Transverse colon (tissue), 4 donors: ENCODE measurements around the gene MPND. TPM values are rescaled to one million over a fixed set of nuclear protein-coding genes. Genes with fewer than 3 reads are reported as not detected.

ENCODE experiments used
- DNase-seq: peaks from one replicate; pipeline ENCODE4 v3.0.0-alpha.2; 2019
- H3K27ac ChIP-seq, 4 donors: fragments of 200-600 bp; sonication (generic); 2 replicates each; pipeline ENCODE4 v1.5.1; 2016 to 2018; ENCODE audit warnings: inconsistent platforms in 4 of 4
- H3K27me3 ChIP-seq: fragments of 200-600 bp; sonication (generic); 2 replicates; pipeline ENCODE4 v1.5.1; 2017; ENCODE audit warnings: inconsistent platforms
- H3K36me3 ChIP-seq, 4 donors: fragments of 200-600 bp; sonication (generic); 2 replicates each; pipeline ENCODE4 v1.5.1; 2017 to 2019; ENCODE audit warnings: inconsistent platforms in 4 of 4
- H3K4me1 ChIP-seq, 4 donors: fragments of 200-600 bp; sonication (generic); 2 replicates each; pipeline ENCODE4 v1.5.1; 2017 to 2020; ENCODE audit warnings: inconsistent platforms in 4 of 4
- H3K4me3 ChIP-seq, 4 donors: fragments of 200-600 bp; sonication (generic); 1 replicate in 1 of 4; 2 replicates in 3 of 4; pipeline versions ENCODE4 v1.5.1 to v1.6.1; 2017 to 2019; ENCODE audit warnings: inconsistent platforms in 4 of 4
- H3K9me3 ChIP-seq, 2 donors: fragments of 200-600 bp; sonication (generic); 2 replicates each; pipeline ENCODE4 v1.5.1; 2017 to 2019; ENCODE audit warnings: inconsistent platforms in 2 of 2
- EP300 ChIP-seq: sonication (generic); formaldehyde crosslinking; IDR thresholded peaks from one replicate; pipeline ENCODE4 v1.6.1; 2017; ENCODE audit warnings: antibody characterized with exemption, low read depth
- POLR2A ChIP-seq: fragments of 450-650 bp; IDR thresholded peaks from one replicate; pipeline ENCODE4 v1.6.1; 2016; ENCODE audit warnings: antibody characterized with exemption, mild to moderate bottlenecking, moderate library complexity
- POLR2AphosphoS5 ChIP-seq, 3 donors: sonication (generic); formaldehyde crosslinking; IDR thresholded peaks; one replicate each; pipeline ENCODE4 v1.6.1; 2016; ENCODE audit warnings: antibody characterized with exemption in 3 of 3
- WGBS, 2 donors: methylation state at CpG; one replicate each; pipeline ENCODE4 v1.1.5; 2018; ENCODE audit warnings: low coverage in 1 of 2; 5-methylcytosine and 5-hydroxymethylcytosine counted together
- in situ Hi-C, 4 donors: fragments of 200-750 bp; cut with MboI; loops; one replicate each; pipeline versions ENCODE4 v1.15.0 to v1.15.1; 2017; ENCODE audit warnings: low sequenced_read_pairs in 3 of 4, low pct_ligation_motif_present in 1 of 4, low pct_unique_long_range_greater_than_20kb in 1 of 4
- intact Hi-C: fragments of 100-400 bp; cut with DNase I; formaldehyde crosslinking; loops from one replicate; pipeline ENCODE4 v1.15.1; 2023; ENCODE audit warnings: low total_unique reads
- total RNA-seq, 4 donors: library from RNA; depleted of rRNA; stranded (reverse); fragments of >200 nt; gene quantifications; one replicate each; pipeline ENCODE4 v1.1.0, GENCODE V29; 2016
- TF ChIP-seq, protein P1 (sequence below), 5 experiments: fragments of 200-600 bp in 3 of 5; fragments of 450-650 bp in 2 of 5; sonication (generic) in 3 of 5; IDR thresholded peaks; 1 replicate in 2 of 5; 2 replicates in 3 of 5; pipeline ENCODE4 v1.5.1; 2016 to 2017; ENCODE audit warnings: antibody characterized with exemption in 5 of 5, inconsistent platforms in 3 of 5, mild to moderate bottlenecking in 2 of 5, moderate library complexity in 1 of 5

Gene MPND
- total RNA-seq, 4 donors from 2014 or later, result 16.5 to 96.5 (median 33.7) TPM

DNA sequence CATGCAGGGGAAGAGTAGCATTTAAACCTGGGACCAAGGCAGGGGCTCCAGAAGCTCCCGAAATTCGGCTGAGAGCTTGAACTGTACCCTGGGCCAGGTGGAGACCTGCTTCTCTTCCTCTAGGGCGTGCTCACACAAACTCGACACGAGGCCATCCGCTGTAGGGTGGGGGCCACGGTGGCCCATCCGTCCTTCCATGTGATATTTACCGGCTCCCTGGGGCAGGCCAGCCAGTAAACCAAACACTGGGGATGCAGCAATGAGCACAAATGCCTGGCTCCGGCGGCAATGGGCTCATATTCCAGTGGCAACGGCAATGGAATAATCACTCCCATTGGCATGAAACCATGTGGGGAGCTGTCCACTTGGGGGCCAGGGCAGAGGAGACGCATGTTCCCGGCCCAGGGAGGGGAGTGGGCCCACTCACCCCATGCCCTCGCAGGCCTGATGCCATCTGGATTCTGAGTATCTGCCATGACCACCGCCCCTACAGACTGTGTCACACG lies 46.2 kb downstream of the MPND start:
- TF ChIP-seq EP300, result no peak
- intact Hi-C loops, result no loop called here
- no peak for DNase-seq
- no peaks in the 10 kb centered on the region for H3K9me3 ChIP-seq
- H3K36me3 ChIP-seq, result peaks cover 0 to 6% (median 0%) of the 10 kb centered on the region in 4 donors
- in situ Hi-C loops, result no loop called here
- no peak overlapping the region for H3K4me3 ChIP-seq
- H3K27ac ChIP-seq, result peak overlapping the region; percentile 64 to 76 (median 70)
- no peaks in the 10 kb centered on the region for H3K27me3 ChIP-seq
- WGBS, 2 donors, result 71% methylated on average over 17 of the region's 17 CpGs; no CpG with 5 or more reads in 1 of the 2 donors
- H3K4me1 ChIP-seq, result peaks cover 23 to 66% (median 41%) of the 10 kb centered on the region in 4 donors

DNA sequence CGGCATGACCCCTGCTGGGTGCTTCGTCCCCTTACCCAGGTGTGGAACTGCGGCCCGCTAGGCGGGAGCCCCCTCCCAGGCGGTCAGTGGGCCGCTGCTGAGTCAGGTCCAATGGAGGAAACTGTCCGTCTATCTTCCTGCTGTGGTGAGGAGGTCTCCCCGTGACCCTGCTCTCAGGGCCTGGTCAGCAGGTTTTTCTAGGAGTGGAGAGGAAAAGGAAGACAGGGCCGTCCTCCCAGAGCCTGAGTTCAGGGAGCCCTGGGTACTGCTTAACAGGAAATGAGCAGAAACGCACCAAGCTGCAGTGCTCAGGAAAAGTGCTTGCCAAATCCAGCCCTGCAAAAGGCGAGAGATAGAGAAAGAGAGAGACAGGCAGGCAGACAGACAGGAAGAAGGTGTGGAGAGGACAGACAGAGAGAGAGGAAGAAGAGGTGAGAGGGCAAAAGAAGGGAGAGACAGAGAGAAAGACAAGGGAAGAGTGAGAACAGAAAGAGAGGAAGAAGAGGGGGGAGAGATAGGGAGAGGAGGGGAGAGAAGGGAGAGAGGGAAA lies 46.7 kb downstream of the MPND start:
- intact Hi-C loops, result no loop called here
- Histone ChIP-seq H3K9me3 (no peaks in the 10 kb centered on the region), H3K4me3 (no peak overlapping the region), H3K27me3 (no peaks in the 10 kb centered on the region), H3K27ac (peak overlapping the region; percentile 64 to 76 (median 70)), H3K36me3 (peaks cover 0 to 6% (median 0%) of the 10 kb centered on the region in 4 donors), H3K4me1 (peaks cover 23 to 71% (median 42%) of the 10 kb centered on the region in 4 donors)
- in situ Hi-C loops, result no loop called here
- TF ChIP-seq EP300 (no peak), POLR2AphosphoS5 (IDR thresholded peaks at IDR 0.05) (no peak)
- TF ChIP-seq, protein P1, sequence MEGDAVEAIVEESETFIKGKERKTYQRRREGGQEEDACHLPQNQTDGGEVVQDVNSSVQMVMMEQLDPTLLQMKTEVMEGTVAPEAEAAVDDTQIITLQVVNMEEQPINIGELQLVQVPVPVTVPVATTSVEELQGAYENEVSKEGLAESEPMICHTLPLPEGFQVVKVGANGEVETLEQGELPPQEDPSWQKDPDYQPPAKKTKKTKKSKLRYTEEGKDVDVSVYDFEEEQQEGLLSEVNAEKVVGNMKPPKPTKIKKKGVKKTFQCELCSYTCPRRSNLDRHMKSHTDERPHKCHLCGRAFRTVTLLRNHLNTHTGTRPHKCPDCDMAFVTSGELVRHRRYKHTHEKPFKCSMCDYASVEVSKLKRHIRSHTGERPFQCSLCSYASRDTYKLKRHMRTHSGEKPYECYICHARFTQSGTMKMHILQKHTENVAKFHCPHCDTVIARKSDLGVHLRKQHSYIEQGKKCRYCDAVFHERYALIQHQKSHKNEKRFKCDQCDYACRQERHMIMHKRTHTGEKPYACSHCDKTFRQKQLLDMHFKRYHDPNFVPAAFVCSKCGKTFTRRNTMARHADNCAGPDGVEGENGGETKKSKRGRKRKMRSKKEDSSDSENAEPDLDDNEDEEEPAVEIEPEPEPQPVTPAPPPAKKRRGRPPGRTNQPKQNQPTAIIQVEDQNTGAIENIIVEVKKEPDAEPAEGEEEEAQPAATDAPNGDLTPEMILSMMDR (IDR thresholded peaks at IDR 0.05), result no peak
- 78% methylated on average over 12 of the region's 12 CpGs; no CpG with 5 or more reads in 1 of the 2 donors for WGBS, 2 donors
- peak; percentile 30 for DNase-seq

DNA sequence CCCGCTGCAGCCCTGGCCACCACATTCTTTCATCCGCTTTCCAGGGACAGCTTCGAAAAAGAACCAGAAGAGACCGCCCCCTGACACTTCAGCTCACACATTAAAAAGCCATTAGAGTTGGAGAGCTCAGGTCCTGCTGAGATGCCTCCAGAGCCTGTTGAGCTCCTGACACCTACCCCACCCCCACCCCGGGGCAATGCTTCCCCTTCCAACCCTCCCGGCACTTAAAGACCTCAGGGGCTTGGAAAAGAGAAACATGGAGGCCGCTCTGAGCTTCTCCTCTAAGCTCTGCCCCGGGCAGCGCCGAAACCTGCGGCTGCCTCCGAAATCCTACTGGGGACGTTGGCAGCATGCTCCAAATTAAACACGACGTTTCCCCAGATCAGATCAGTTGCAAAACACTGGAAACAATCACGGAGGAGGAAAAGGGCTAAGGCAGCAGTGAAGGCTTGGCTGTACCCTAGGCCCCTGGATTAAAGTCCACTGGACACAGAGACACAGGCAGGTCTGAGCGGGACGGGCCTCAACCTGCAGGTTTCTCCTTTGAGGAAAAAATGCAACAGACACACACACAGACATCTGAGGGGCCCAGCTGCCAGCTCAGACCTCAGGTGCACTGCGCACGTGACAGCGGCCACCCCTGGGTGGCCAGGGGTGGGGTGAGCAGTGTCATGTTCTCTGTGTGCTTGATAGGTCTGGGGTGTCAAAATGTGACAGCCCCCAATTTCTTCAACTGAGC lies 47.4 kb downstream of the MPND start:
- in situ Hi-C loops, result no loop called here
- H3K9me3 ChIP-seq, result no peaks in the 10 kb centered on the region
- H3K4me3 ChIP-seq, result no peak overlapping the region
- intact Hi-C loops, result no loop called here
- DNase-seq, result no peak
- 32 to 68% methylated on average over 4 to 21 of the region's 21 CpGs for WGBS, 2 donors
- no peaks in the 10 kb centered on the region for H3K27me3 ChIP-seq
- peaks cover 0 to 6% (median 0%) of the 10 kb centered on the region in 4 donors for H3K36me3 ChIP-seq
- no peak for TF ChIP-seq EP300
- no peak for TF ChIP-seq POLR2A
- TF ChIP-seq, protein P1 (IDR thresholded peaks at IDR 0.05), result no peak
- TF ChIP-seq POLR2AphosphoS5 (IDR thresholded peaks at IDR 0.05), result no peak
- H3K4me1 ChIP-seq, result peaks cover 23 to 71% (median 42%) of the 10 kb centered on the region in 4 donors
- peak overlapping the region; percentile 64 to 76 (median 70) for H3K27ac ChIP-seq

DNA sequence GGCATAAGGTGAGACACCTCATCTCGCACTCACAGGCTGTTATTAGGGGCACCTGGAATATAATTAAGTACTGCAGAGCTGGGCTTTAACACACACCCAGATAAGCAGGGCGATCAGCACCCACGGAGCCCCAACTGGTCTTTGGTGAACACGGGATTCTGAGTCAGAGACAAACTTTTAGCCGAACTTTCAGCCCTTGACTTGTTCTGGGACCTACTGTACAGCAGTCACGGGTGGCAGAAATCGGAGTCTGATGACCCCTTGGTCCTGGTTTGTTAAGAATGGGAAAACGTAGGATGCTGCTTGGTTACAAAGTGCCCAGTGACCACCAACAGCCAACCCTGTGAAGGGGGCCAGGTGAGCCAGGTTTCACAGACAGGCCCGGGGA lies 47.9 kb downstream of the MPND start:
- Histone ChIP-seq H3K27me3 (no peaks in the 10 kb centered on the region), H3K9me3 (no peaks in the 10 kb centered on the region), H3K36me3 (peaks cover 0 to 6% (median 0%) of the 10 kb centered on the region in 4 donors), H3K4me1 (peaks cover 23 to 71% (median 42%) of the 10 kb centered on the region in 4 donors), H3K27ac (peak overlapping the region; percentile 64 to 76 (median 70)), H3K4me3 (no peak overlapping the region)
- intact Hi-C loops (no loop called here), in situ Hi-C loops (no loop called here)
- no peak for DNase-seq
- 74% methylated on average over 9 of the region's 9 CpGs; no CpG with 5 or more reads in 1 of the 2 donors for WGBS, 2 donors
- no peak for TF ChIP-seq EP300
- TF ChIP-seq, protein P1 (IDR thresholded peaks at IDR 0.05), result no peak
- TF ChIP-seq POLR2A, result no peak
- TF ChIP-seq POLR2AphosphoS5 (IDR thresholded peaks at IDR 0.05), result no peak
